CD4-positive, alpha-beta T cell treated with Interleukin-12 subunit alpha and Interleukin-12 subunit beta, for 1 hour (primary cell): ENCODE measurements around the gene WDR82.

Experiments
- DNase-seq: peaks from one replicate; pipeline ENCODE4 v3.0.0-alpha.2; 2020

Gene WDR82

DNA sequence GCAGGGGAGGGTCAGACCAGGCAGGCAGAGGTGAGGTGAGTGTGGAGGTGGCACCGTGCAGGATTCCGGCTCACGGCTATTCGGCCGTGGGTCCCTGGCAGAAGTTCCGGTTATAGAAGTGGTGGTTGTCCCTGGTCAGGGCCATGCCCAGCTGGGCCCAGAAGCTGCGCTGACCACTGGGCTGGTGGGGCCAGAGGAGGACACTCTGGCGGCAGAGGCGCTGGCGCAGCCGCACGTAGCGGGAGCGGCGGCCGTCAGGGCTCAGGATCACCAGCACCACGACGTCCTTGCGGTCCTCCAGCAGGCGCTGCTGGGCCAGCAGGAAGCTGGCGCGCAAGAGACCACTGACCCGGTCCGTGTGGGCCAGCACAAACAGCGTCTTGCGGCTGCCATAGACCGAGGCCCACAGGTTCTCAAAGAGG, 57.3 kb downstream of the WDR82 start:
- no peak for DNase-seq

DNA sequence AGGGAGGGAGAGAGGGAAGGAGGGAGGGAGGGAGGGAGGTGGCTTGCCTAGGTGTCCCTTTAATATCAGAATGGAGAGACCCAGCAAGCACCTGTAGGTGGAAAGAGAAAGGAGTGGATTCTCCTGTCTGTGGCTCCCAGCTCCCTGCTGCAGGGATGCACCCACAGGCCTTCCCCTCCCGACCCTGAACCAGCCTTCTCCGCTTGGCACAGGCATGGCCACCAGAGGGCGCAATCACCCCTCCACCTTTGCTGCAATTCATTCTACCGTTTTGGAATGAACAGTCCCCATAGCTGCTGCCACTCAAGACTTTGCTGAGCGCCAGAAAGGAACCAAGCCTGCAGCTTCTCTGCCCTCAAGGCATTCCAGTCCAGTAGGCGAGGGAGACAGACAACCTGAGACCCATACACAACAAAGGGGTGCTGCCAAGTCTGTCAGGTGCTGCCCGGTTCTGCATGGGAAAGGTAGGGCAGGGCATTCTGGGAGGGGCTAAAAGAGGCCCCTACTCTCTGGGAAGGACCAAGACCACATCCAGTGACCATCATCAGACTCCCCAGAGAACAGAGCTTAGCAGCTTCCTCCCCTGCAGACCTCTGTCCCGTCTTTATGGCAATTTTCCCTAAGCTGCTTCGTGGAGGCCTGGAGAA, 57.9 kb downstream of the WDR82 start:
- DNase-seq: peak; percentile 87

DNA sequence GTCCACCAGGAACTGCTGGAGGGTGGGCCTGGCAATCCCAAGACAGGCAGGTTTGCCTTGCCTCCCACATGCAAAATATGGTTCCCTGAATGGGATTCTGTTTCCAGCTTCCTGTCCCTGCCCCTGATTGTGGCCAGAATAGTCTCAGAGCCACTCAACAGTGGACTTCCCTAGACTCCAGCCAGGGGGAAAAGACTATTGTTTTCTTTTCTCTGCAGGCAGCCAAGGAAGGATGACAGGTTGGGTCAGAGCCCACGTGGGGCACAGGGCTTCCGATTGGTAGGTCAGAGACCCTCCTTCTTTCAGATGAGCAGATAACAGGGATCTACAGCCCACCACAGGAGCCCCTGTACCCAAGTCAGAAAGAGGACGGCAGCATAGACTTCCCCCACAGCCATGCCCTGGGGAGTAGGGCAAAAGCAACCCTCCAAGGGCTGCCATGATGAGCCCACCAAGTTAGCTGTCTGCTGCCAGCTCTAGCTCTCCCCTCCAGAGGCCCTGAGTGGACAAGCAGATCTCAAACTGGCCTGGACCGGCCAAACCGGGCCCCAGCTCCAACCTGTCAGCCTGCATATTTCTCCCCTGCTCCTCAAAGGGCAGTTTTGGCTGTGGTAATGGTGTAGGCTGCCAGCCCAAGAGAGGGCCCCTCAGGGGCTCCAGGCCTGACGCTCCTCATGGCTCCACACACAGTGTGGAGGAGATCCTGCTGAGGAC, 59.4 kb downstream of the WDR82 start:
- DNase-seq: no peak

DNA sequence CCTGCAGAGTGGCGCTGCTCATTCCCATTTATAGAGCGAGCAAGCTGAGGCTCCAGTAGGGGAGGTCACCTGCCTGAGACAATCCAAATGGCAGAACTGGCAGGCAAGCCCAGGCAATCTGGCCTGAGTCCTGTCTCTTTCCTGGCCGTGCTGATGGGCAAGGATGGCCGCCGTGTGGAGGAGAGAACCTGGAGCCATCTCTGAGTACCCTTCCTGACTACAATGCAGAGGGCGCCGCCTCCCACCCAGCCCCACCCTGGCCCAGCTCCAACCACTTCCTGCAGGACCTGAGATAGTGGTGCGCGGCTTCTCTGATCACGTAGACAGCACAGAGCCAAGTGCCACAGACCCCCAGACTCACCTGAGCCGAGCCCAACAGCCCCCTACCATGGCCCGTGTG, 60.0 kb downstream of the WDR82 start:
- DNase-seq: peak; percentile 40

DNA sequence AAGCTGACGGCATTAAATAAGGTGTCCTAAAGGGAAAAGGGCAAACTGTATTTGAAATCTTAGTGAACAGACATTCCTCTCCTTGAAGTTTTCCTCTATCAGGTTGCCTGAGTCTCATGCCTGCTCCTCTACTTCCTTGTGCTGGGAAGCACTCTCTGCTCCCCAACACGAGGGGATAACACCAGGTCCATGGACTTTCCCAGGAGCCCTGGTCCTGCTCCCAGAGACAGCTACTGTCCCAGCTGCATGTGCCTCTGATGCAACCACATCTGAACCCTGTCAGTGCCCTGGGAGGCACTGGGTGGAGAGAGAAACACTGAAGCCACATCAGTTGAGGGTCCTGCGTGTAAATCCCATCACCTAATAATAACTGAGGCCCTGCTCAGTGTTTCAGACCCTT, 60.4 kb downstream of the WDR82 start:
- DNase-seq: no peak

DNA sequence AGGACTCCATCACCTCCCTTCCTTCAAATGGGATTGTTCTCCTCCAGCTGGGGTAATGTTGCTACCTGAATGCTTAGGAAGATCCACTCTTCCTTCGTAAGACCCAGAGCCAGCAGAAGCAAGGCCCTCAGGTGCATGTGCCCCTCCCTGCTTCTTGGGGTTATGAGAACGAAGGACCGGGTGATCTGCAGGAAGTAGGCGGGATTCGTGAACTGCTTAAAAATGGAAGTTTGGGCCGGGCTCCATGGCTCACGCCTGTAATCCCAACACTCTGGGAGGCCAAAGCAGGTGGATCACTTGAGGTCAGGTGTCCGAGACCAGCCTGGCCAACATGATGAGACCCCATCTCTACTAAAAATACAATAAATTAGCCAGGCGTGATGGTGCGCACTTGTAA, 61.0 kb downstream of the WDR82 start:
- peak; percentile 20 for DNase-seq

DNA sequence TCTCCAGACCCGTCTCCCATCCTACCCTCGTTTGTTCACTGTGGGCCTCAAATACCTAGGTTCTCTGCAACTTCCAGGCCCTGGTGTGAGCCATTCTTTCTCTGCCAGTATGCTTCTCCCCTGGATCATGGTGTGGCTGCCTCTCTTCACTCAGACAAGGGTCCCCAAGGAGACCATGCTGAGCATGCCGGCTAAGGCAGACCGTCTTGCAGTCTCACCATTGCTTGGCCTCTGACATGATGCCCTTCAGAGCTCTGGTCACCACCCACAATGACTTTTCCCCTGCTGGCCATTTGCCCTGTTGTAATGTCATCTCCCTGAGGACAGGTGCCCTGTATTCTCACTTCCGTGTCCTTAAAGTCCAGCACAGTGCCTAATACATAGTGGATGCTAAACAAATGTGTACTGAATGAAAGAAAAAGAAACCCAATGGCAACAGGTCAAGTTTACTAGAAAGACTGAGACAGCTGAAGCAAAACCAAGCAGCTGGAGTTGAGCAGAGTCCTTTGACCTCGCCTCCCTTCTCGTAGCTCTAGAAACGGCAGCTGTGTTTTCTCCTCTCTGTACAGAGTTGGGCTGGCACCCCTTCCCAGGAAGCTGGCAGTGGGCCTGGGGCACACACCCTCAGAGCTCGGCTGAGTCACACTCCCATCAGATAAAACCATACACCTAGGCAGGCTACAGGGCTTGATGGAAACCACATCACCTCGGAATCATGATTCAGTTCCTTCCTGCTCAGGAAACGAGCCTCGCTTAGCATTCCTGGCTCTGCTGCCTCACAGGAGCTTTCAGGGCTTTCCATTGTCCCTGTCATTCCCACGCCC, 61.7 kb downstream of the WDR82 start:
- DNase-seq: peak; percentile 64

DNA sequence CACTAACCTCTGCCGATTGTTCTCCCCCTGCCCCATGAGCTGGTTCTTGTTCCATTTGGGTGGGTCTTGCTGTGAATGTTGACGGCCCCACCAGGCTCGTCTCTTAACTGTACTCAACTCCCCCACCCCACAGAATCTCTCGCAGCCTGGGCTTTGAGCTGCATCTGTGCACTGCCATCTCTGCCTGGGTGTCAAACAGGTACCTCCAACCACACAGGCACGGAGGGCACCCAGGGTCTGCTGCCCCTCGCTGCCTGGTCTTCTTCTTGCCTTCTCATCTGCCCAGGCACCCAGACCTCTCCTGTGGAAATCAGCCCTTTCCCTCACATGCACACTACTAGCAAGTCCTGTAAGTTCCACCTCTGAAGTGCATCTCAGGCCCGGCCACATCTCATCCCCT, 63.1 kb downstream of the WDR82 start:
- DNase-seq: no peak

DNA sequence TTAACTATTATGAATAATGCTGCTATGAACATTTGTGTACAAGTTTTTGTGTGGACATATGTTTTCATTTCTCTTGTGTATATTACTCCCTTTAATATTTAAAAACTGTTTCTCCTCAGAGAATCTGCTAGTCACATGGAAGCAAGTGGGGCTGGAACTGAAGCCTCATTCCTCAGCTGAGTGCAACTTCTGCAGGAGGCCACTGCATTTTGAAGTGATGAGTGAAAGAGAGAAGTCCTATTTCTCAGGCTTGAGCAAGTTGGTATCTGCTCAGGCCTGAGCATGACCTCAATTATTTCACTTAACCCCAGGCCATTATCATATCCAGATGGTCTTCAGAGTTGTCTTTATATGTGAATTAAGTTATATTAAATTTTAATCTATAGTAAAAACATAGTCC, 64.5 kb downstream of the WDR82 start:
- DNase-seq: no peak

DNA sequence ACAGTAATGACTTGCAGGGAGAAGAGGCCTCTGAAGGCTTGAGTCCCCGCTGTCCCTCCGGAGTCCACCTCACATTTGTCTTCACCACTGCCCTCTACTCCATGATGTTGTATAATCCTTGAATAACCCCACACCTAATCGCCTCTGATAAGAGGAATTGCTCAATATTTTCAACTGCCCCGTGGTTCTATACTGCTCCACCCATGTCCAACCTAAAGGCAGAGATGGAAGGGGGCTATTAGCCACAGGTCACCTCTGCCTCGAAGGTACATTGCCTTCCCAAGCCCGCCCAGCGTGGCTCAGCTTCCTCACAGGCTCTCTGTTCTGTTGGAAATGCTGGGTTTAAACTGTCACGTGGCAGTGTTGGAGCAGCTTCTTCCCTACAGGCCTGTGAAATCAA, 65.4 kb downstream of the WDR82 start:
- DNase-seq: no peak

DNA sequence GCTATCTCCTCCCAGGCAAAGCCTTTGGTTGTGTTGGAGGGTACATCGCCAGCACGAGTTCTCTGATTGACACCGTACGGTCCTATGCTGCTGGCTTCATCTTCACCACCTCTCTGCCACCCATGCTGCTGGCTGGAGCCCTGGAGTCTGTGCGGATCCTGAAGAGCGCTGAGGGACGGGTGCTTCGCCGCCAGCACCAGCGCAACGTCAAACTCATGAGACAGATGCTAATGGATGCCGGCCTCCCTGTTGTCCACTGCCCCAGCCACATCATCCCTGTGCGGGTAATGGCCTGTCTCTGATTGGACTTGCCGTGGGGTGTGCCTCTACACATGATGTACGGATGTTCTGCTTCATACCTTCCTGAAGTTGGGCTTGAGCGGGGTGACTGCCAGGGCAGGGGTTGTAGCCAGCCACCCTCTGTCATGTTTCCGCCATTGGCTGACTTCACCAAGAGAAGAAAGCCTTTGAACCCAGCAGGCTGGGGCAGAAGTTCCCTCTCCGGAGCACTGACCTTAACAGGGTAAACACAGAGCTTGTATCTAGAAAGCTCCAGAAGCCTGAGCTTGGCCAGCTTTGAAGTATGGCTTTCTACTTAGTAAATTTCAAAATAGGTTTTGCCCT, 67.1 kb downstream of the WDR82 start:
- no peak for DNase-seq

DNA sequence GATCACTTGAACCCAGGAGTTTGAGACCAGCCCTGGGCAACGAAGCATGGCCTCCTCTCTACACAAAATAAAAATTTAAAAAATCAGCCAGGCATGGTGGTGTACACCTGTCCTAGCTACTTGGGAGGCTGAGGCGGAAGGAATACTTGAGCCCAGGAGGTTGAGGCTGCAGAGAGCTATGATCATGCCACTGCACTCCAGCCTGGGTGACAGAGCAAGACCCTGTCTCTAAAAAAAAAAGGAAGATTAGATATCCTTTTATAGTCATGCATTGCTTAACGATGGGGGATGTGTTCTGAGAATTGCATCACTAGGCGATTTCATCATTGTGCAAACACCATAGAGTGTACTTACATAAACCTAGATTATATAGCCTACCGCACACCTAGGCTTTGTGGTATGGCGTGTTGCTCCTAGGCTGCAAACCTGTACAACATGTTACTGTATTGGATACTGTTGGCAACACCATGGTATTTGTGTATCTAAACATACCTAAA, 67.9 kb downstream of the WDR82 start:
- DNase-seq: no peak

DNA sequence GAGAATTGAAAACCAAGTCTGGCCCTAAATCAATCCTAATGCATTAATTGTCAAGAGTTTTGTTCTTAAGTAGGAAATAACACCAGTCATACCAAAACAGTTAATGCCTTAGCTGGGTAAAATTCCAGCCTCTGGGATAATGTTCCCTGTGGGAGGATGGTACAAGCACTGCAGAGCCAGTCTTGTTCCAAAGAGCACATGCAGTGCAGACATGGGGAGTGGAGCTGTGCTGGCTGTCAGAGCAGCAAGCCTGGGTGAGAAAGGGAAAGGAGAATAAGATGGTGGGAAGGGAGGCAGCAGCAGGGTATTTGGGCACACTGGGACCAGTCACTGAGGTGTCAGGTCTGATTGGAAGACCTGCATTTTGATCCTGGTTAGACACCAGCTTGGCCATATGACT, 68.4 kb downstream of the WDR82 start:
- DNase-seq: no peak

DNA sequence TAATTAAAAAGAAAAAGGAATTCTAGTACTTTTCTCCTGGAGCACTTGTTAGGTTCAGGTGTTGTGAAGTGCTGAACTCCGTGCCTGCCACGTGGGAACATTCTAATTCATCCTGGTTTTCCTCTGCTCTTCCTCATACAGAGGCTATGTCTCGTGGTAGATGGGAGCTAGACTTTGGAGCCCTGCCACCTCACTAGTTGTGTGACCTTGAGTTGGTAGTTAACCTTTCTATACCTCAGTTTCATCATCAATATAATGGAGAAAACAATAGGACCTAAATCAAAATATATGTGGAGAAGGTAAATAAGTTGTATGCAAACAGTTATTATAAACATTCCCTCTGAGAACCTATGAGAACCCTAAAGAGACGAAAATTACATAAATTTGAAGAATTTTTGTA, 69.9 kb downstream of the WDR82 start:
- no peak for DNase-seq

DNA sequence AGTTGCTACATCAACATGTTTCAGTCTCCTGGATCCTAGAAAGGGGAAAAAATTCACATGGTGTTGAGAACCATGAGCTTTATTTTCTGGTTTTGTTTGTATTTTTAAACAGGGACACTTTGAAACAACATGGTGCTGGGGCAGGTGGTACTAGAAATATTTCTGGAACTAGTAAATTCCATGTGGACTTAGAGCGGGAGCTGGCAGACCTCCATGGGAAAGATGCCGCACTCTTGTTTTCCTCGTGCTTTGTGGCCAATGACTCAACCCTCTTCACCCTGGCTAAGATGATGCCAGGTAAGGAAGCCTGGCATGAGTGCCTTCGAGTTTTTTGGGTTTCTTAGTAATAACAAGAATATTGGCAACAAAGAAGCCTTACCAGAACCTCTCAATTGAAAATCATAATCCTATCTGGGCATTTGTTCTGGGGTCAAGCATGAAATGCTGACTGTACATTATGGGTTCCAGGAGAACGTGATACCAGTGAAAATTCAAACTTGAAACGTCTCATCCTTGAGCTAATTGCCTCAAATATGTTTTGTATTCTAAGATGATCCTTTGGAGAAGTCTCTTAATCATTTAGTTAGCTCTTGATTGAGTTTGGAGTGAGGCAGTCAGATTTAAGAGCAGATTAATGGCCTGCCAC, 72.6 kb downstream of the WDR82 start:
- DNase-seq: no peak
